ENCODE data around the gene SPPL3. TPM values are rescaled to one million over a fixed set of nuclear protein-coding genes. Genes with fewer than 3 reads are reported as not detected.
"Not testable (repeated sequence)": the region's sequence is repeated elsewhere in the genome, so short reads cannot be mapped to it uniquely, and the experiment has no call there.

The SPPL3 gene
- total RNA-seq, 1 experiment from 2014 or later = 12.5 TPM

- DNase-seq (ENCODE audit: extremely low read depth, low read depth) = not testable (repeated sequence)
Measured at GRCh38 chr12:120792456-120792855, 111.7 kb downstream of the SPPL3 start.

- no peak for DNase-seq (ENCODE audit: extremely low read depth, low read depth)
Measured at GRCh38 chr12:120791669-120792176, 112.4 kb downstream of the SPPL3 start.

- no peak for DNase-seq (ENCODE audit: extremely low read depth, low read depth)
Measured at GRCh38 chr12:120790114-120790513, 114.0 kb downstream of the SPPL3 start.

GRCh38 chr12:120787889-120788288 is 116.3 kb downstream of the SPPL3 start:
- DNase-seq (ENCODE audit: extremely low read depth, low read depth) = no peak

- no peak for DNase-seq (ENCODE audit: extremely low read depth, low read depth)
Measured at GRCh38 chr12:120784804-120785203, 119.4 kb downstream of the SPPL3 start.

- peak; percentile 7 for DNase-seq (ENCODE audit: extremely low read depth, low read depth)
Measured at GRCh38 chr12:120783197-120783596, 121.0 kb downstream of the SPPL3 start.

GRCh38 chr12:120775862-120776552 is 128.2 kb downstream of the SPPL3 start:
- DNase-seq (ENCODE audit: extremely low read depth, low read depth) = no peak

- DNase-seq (ENCODE audit: extremely low read depth, low read depth) = no peak
Measured at GRCh38 chr12:120774169-120774916, 129.8 kb downstream of the SPPL3 start.

GRCh38 chr12:120771097-120771496 is 133.1 kb downstream of the SPPL3 start:
- DNase-seq (ENCODE audit: extremely low read depth, low read depth) = no peak

- DNase-seq (ENCODE audit: extremely low read depth, low read depth) = no peak
Measured at GRCh38 chr12:120767071-120768024, 136.8 kb downstream of the SPPL3 start.

- DNase-seq (ENCODE audit: extremely low read depth, low read depth) = no peak
Measured at GRCh38 chr12:120766566-120766965, 137.6 kb downstream of the SPPL3 start.

- no peak for DNase-seq (ENCODE audit: extremely low read depth, low read depth)
Measured at GRCh38 chr12:120764816-120765215, 139.3 kb downstream of the SPPL3 start.

GRCh38 chr12:120763250-120763649 is 140.9 kb downstream of the SPPL3 start:
- no peak for DNase-seq (ENCODE audit: extremely low read depth, low read depth)

- no peak for DNase-seq (ENCODE audit: extremely low read depth, low read depth)
Measured at GRCh38 chr12:120762086-120762485, 142.1 kb downstream of the SPPL3 start.

- DNase-seq (ENCODE audit: extremely low read depth, low read depth) = no peak
Measured at GRCh38 chr12:120761519-120761934, 142.6 kb downstream of the SPPL3 start.

- DNase-seq (ENCODE audit: extremely low read depth, low read depth) = no peak
Measured at GRCh38 chr12:120760349-120761254, 143.6 kb downstream of the SPPL3 start.

- DNase-seq (ENCODE audit: extremely low read depth, low read depth) = no peak
Measured at GRCh38 chr12:120759591-120760348, 144.4 kb downstream of the SPPL3 start.

GRCh38 chr12:120758798-120759590 is 145.2 kb downstream of the SPPL3 start:
- DNase-seq (ENCODE audit: extremely low read depth, low read depth) = no peak

Measured in NCI-H460 (cell line).